CD4-positive, alpha-beta T cell (primary cell): ENCODE measurements around the gene TCF12. TPM values are rescaled to one million over a fixed set of nuclear protein-coding genes. Genes with fewer than 3 reads are reported as not detected.

ENCODE experiments used
- ATAC-seq: fragments of 200-7000 bp; cut with Tn5 transposase; one replicate; pipeline ENCODE4 v1.10.0; 2022; ENCODE audit warnings: mild to moderate bottlenecking; ENCODE audit not compliant: poor library complexity
- CTCF ChIA-PET: fragments of 350-600 bp; sonication (Branson Sonifier 250); formaldehyde crosslinking; loops from one replicate; lab custom pipeline; 2021; ENCODE audit warnings: antibody characterized with exemption, inconsistent platforms; lab: Charles Lee
- POLR2A ChIA-PET: fragments of 350-600 bp; sonication (Branson Sonifier 250); formaldehyde crosslinking; loops from one replicate; lab custom pipeline; 2021; ENCODE audit warnings: antibody characterized with exemption, inconsistent platforms; lab: Charles Lee
- DNase-seq, 14 experiments: peaks; one replicate each; pipeline ENCODE4 v3.0.0-alpha.2; 2013 to 2020; ENCODE audit warnings: mixed read lengths in 2 of 14
- H3K27ac ChIP-seq, 2 donors: one replicate each; pipeline versions ENCODE4 v1.5.1 to v1.7.0; 2013; ENCODE audit warnings: low read length in 2 of 2, low read depth in 1 of 2, mild to moderate bottlenecking in 1 of 2
- H3K27me3 ChIP-seq, 2 experiments: 1 replicate in 1 of 2; 2 replicates in 1 of 2; pipeline versions ENCODE4 v1.6.1 to v1.7.0; 2013; ENCODE audit warnings: low read length in 2 of 2, control low read depth in 1 of 2, mild to moderate bottlenecking in 1 of 2, moderate library complexity in 1 of 2; ENCODE audit not compliant: insufficient read depth in 2 of 2, control insufficient read depth in 1 of 2
- H3K36me3 ChIP-seq: one replicate; pipeline ENCODE4 v1.6.1; 2013; ENCODE audit warnings: low read length, control low read depth; ENCODE audit not compliant: insufficient read depth
- H3K4me1 ChIP-seq: one replicate; pipeline ENCODE4 v1.6.1; 2013; ENCODE audit warnings: low read length, control low read depth; ENCODE audit not compliant: insufficient read depth
- H3K4me3 ChIP-seq: one replicate; pipeline ENCODE4 v1.5.1; 2013; ENCODE audit warnings: mild to moderate bottlenecking, low read length, moderate library complexity
- H3K9me3 ChIP-seq, 2 experiments: 1 replicate in 1 of 2; 2 replicates in 1 of 2; pipeline versions ENCODE4 v1.6.1 to v1.7.0; 2013; ENCODE audit warnings: low read length in 2 of 2, mild to moderate bottlenecking in 2 of 2, control low read depth in 1 of 2, moderate library complexity in 1 of 2; ENCODE audit not compliant: control insufficient read depth in 1 of 2, insufficient read depth in 1 of 2
- H3K27ac Mint-ChIP-seq: one replicate; pipeline ENCODE4 v1.8.0; 2020; ENCODE audit warnings: mixed read lengths
- H3K27me3 Mint-ChIP-seq: one replicate; pipeline ENCODE4 v1.8.0; 2021; ENCODE audit warnings: mixed read lengths
- H3K36me3 Mint-ChIP-seq: one replicate; pipeline ENCODE4 v1.8.0; 2021; ENCODE audit warnings: low read depth, mixed read lengths
- H3K4me1 Mint-ChIP-seq: one replicate; pipeline ENCODE4 v1.8.0; 2021; ENCODE audit warnings: low read depth, mixed read lengths
- H3K4me3 Mint-ChIP-seq: one replicate; pipeline ENCODE4 v1.8.0; 2020; ENCODE audit warnings: mild to moderate bottlenecking, mixed read lengths
- H3K9me3 Mint-ChIP-seq: one replicate; pipeline ENCODE4 v1.8.0; 2020; ENCODE audit warnings: mixed read lengths
- CTCF ChIP-seq: fragments of 200-600 bp; IDR thresholded peaks from one replicate; pipeline ENCODE4 v1.8.0; 2022; ENCODE audit warnings: antibody characterized with exemption, mild to moderate bottlenecking
- intact Hi-C, 2 experiments: fragments of 100-400 bp; cut with DNase I in 1 of 2; cut with micrococcal nuclease in 1 of 2; formaldehyde crosslinking; loops; one replicate each; pipeline versions ENCODE4 v1.15.1 to v1.9.0; 2023 to 2025; cut with DNase I, micrococcal nuclease
- total RNA-seq, 174 experiments: library from RNA in 2 of 174; stranded (reverse) in 2 of 174; gene quantifications; one replicate each; pipeline ENCODE4 v1.2.3 and lab custom pipeline; 2021 to 2026

Gene TCF12
- total RNA-seq, 2 experiments from 2014 or later = 54.0 TPM

- TF ChIP-seq CTCF = no peak
- ATAC-seq (no peak), DNase-seq (no peak)
- Mint-ChIP-seq H3K4me1 (no peaks in the 10 kb centered on the region), H3K27me3 (no peaks in the 10 kb centered on the region), H3K4me3 (no peak overlapping the region), H3K27ac (no peak overlapping the region), H3K9me3 (no peaks in the 10 kb centered on the region), H3K36me3 (peaks cover 34% of the 10 kb centered on the region)
- CTCF ChIA-PET = no interaction called here
- H3K27ac ChIP-seq = no peak overlapping the region
- no peaks in the 10 kb centered on the region for H3K4me1 ChIP-seq
- intact Hi-C loops = no loop called here
- POLR2A ChIA-PET = interaction anchor here (0.6 kb wide), 1 partner anchor 41 kb away, joined by 3 read pairs; no protein-coding TSS in a partner anchor
- H3K27me3 ChIP-seq = no peaks in the 10 kb centered on the region
- no peak overlapping the region for H3K4me3 ChIP-seq
- H3K9me3 ChIP-seq = no peaks in the 10 kb centered on the region
- no peaks in the 10 kb centered on the region for H3K36me3 ChIP-seq
Measured at GRCh38 chr15:57184502-57184901, 266.1 kb downstream of the TCF12 start.

- Histone ChIP-seq H3K36me3 (no peaks in the 10 kb centered on the region), H3K27me3 (no peaks in the 10 kb centered on the region), H3K9me3 (no peaks in the 10 kb centered on the region), H3K27ac (no peak overlapping the region), H3K4me1 (no peaks in the 10 kb centered on the region), H3K4me3 (no peak overlapping the region)
- Mint-ChIP-seq H3K36me3 (peaks cover 32% of the 10 kb centered on the region), H3K27ac (no peak overlapping the region), H3K9me3 (no peaks in the 10 kb centered on the region), H3K27me3 (no peaks in the 10 kb centered on the region), H3K4me1 (no peaks in the 10 kb centered on the region), H3K4me3 (no peak overlapping the region)
- no peak for TF ChIP-seq CTCF
- ATAC-seq (no peak), DNase-seq (no peak)
- intact Hi-C loops = no loop called here
- ChIA-PET CTCF (no interaction called here), POLR2A (no interaction called here)
Measured at GRCh38 chr15:57185507-57186074, 267.1 kb downstream of the TCF12 start.

- Mint-ChIP-seq H3K4me1 (no peaks in the 10 kb centered on the region), H3K4me3 (no peak overlapping the region), H3K9me3 (no peaks in the 10 kb centered on the region), H3K36me3 (peaks cover 61% of the 10 kb centered on the region), H3K27ac (peak overlapping the region; percentile 42), H3K27me3 (no peaks in the 10 kb centered on the region)
- no peak for ATAC-seq
- intact Hi-C loops = no loop called here
- no peak for TF ChIP-seq CTCF
- CTCF ChIA-PET = no interaction called here
- no peak for DNase-seq
- no peak overlapping the region for H3K27ac ChIP-seq
- POLR2A ChIA-PET = interaction anchor here (1.4 kb wide), 1 partner anchor 12 kb away, joined by 3 read pairs; no protein-coding TSS in a partner anchor
- no peaks in the 10 kb centered on the region for H3K27me3 ChIP-seq
- H3K36me3 ChIP-seq = peaks cover 7% of the 10 kb centered on the region
- H3K4me1 ChIP-seq = no peaks in the 10 kb centered on the region
- H3K9me3 ChIP-seq = no peaks in the 10 kb centered on the region
- no peak overlapping the region for H3K4me3 ChIP-seq
Measured at GRCh38 chr15:57189466-57189865, 271.0 kb downstream of the TCF12 start.
